ENCODE measurements around the gene MRPL50. TPM values are rescaled to one million over a fixed set of nuclear protein-coding genes. Genes with fewer than 3 reads are reported as not detected.
A peak's percentile ranks its signal among the peaks of the same experiment; 100 is the strongest.

The MRPL50 gene
- total RNA-seq, 6 experiments from 2014 or later, result 4.6 to 8.7 (median 6.7) TPM

DNA sequence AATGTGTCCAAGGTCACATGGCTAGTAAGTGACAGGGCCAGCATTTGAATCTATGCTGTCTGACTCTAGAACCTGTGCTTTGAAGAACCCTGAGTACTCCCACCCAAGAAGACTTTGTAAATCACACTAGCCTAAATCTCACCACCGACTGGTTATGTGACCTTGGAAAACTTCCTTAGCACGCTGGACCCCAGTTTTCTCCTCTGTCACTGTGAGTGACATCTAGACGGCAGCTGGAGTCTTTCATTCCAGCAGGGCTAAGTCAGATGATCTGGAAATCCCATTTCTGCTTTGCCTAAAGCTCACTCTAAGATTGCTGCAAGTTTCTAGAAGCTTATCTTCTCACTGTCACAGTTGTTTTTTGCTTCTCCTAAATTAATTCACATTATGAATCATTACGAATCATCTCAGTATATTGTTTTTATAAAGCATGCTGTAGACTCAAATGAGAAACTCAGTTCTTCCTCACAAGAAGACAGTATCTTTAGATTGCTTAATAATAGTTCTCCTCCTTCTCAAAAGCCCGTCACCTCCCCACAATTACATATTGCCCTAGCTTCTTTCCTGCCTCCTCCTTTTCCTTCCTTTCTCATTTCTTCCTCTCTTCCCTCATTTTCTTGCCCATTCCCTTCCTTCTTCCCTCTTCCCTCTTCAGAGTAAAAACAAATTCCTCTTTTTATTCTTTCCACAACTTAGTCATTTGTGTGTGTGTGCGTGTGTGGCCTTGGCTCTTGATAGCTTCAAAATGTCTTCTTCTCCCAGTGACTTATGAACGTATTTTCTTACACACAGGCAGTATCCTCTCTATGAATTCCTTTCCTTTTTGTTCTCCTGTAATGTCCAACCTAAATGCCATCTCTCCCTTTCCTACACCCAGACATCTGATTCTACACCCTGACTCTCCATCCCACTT lies 20.4 kb upstream of the MRPL50 start:
- H3K27me3 ChIP-seq, result no peaks in the 10 kb centered on the region
- DNase-seq (peak in 1 of 3 donors; percentile 58), ATAC-seq (peak in 3 of 4 donors; percentile 4 to 42 (median 20))
- H3K9me3 ChIP-seq, result no peaks in the 10 kb centered on the region
- 26% methylated on average over 7 of the region's 7 CpGs for WGBS (ENCODE audit: insufficient coverage, low coverage, low lambda C conversion rate, missing lambda C conversion rate)
- no peak overlapping the region for H3K4me3 ChIP-seq
- intact Hi-C loops (cut with DNase I), result no loop called here
- peaks cover 0 to 33% (median 17%) of the 10 kb centered on the region in 4 donors for H3K36me3 ChIP-seq
- H3K4me1 ChIP-seq, result peaks cover 0 to 24% (median 11%) of the 10 kb centered on the region in 4 donors
- TF ChIP-seq POLR2A (IDR thresholded peaks at IDR 0.05), result peak; percentile 46
- TF ChIP-seq, protein P1, sequence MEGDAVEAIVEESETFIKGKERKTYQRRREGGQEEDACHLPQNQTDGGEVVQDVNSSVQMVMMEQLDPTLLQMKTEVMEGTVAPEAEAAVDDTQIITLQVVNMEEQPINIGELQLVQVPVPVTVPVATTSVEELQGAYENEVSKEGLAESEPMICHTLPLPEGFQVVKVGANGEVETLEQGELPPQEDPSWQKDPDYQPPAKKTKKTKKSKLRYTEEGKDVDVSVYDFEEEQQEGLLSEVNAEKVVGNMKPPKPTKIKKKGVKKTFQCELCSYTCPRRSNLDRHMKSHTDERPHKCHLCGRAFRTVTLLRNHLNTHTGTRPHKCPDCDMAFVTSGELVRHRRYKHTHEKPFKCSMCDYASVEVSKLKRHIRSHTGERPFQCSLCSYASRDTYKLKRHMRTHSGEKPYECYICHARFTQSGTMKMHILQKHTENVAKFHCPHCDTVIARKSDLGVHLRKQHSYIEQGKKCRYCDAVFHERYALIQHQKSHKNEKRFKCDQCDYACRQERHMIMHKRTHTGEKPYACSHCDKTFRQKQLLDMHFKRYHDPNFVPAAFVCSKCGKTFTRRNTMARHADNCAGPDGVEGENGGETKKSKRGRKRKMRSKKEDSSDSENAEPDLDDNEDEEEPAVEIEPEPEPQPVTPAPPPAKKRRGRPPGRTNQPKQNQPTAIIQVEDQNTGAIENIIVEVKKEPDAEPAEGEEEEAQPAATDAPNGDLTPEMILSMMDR (IDR thresholded peaks at IDR 0.05), result no peak
- H3K27ac ChIP-seq, result peak overlapping the region in 1 of 3 donors; percentile 14

DNA sequence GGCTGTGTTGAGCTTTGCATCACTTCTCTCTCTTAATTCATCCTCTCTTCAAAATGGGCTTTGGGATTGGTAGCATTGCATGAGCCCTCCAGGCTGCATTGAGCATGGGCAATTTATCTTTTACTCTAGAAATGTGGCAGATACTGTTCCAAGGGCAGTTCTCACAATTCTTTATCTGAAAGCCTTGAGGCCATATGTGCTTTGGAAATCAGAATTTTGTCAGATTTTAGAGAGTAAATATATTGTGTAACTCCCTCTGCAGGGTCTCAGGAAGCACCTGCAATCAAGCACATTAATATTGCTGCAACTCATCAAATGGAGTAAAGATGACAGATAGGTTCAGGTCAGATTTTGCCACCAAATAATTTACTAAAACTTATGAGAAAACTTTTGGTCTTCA lies 19.6 kb upstream of the MRPL50 start:
- Histone ChIP-seq H3K9me3 (peaks cover 0 to 2% (median under 1%) of the 10 kb centered on the region in 4 donors), H3K36me3 (peaks cover 0 to 25% (median 13%) of the 10 kb centered on the region in 4 donors), H3K27ac (peak overlapping the region in 1 of 3 donors; percentile 14), H3K27me3 (no peaks in the 10 kb centered on the region), H3K4me1 (peaks cover 0 to 16% (median 7%) of the 10 kb centered on the region in 4 donors), H3K4me3 (no peak overlapping the region)
- ATAC-seq (peak; percentile 3 to 43 (median 5)), DNase-seq (no peak)
- TF ChIP-seq, protein P1 (IDR thresholded peaks at IDR 0.05), result no peak
- TF ChIP-seq POLR2A (IDR thresholded peaks at IDR 0.05), result peak; percentile 59
- intact Hi-C loops (cut with DNase I), result no loop called here

DNA sequence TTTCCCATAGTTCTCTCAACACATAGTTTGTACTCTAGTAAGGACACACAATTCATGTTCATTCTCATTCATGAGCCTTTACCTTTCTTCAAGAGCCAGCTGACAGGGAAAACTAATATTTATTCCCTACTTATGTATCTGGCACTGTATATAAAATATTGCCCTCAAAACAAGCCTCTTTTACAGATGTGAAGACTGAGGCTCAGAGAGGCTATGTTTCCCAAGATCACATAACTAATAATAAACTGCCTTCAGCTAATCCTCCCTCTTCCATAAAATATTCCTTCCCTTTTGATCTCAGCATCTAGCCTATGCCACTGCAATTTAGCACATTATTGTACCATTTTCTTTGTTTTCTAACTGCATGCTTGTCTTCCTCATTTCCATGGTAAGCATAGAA lies 19.0 kb upstream of the MRPL50 start:
- no peak overlapping the region for H3K27ac ChIP-seq
- intact Hi-C loops (cut with DNase I), result no loop called here
- TF ChIP-seq, protein P1 (IDR thresholded peaks at IDR 0.05), result no peak
- no peak for TF ChIP-seq POLR2A (IDR thresholded peaks at IDR 0.05)
- ATAC-seq (peak in 1 of 4 donors; percentile 24), DNase-seq (no peak)
- H3K4me1 ChIP-seq, result peaks cover 0 to 10% (median 4%) of the 10 kb centered on the region in 4 donors
- no peaks in the 10 kb centered on the region for H3K27me3 ChIP-seq
- peaks cover 0 to 21% (median 10%) of the 10 kb centered on the region in 4 donors for H3K36me3 ChIP-seq
- peaks cover 0 to 7% (median 3%) of the 10 kb centered on the region in 4 donors for H3K9me3 ChIP-seq
- no peak overlapping the region for H3K4me3 ChIP-seq

DNA sequence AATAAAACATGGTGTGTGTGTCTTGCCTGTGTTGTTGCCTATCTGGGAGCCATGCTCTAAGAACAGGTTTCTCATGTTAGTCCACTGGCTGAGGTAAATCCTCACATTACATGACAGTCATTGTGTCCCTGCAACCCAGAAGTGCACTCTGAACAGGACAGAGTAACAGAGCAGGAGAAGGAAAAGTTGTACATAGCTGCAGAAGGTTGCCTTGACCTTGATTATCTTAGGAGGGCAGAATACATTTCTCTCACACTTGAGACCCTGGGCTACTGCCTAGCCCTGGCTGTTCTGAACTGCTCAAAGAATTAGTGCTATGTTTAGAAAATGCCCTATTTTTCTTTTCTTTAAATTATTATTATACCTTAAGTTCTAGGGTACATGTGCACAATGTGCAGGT lies 17.2 kb upstream of the MRPL50 start:
- ATAC-seq (no peak), DNase-seq (no peak)
- Histone ChIP-seq H3K4me3 (no peak overlapping the region), H3K36me3 (peaks cover 0 to 4% (median under 1%) of the 10 kb centered on the region in 4 donors), H3K27me3 (no peaks in the 10 kb centered on the region), H3K4me1 (no peaks in the 10 kb centered on the region), H3K9me3 (peaks cover 0 to 21% (median 8%) of the 10 kb centered on the region in 4 donors), H3K27ac (no peak overlapping the region)
- intact Hi-C loops (cut with DNase I), result no loop called here
- TF ChIP-seq, protein P1 (IDR thresholded peaks at IDR 0.05), result no peak
- no peak for TF ChIP-seq POLR2A (IDR thresholded peaks at IDR 0.05)

Measured in right lobe of liver (tissue), 6 donors.